GM23338 (cell line): ENCODE results near the gene DPH6. TPM values are rescaled to one million over a fixed set of nuclear protein-coding genes. Genes with fewer than 3 reads are reported as not detected.

ENCODE experiments used
- ATAC-seq: fragments of 200-7000 bp; cut with Tn5 transposase; 3 replicates; pipeline ENCODE4 v1.9.1; 2020
- DNase-seq: peaks from one replicate; pipeline ENCODE4 v3.0.0-alpha.2; 2015; ENCODE audit warnings: low spot score
- H2AFZ ChIP-seq: fragments of 200-600 bp; sonication (generic); 2 replicates; pipeline ENCODE4 v1.8.0; 2016; ENCODE audit warnings: antibody characterized with exemption, mild to moderate bottlenecking, moderate library complexity
- H3F3A ChIP-seq: fragments of 200-600 bp; sonication (generic); replicated peaks from 2 replicates; pipeline ENCODE4 v1.8.0; 2017; ENCODE audit warnings: antibody characterized with exemption, mixed run types, low read depth
- H3K27ac ChIP-seq: fragments of 200-600 bp; sonication (generic); 2 replicates; pipeline ENCODE4 v1.6.1; 2016; ENCODE audit warnings: low read depth
- H3K27me3 ChIP-seq: fragments of 200-600 bp; sonication (generic); 2 replicates; pipeline ENCODE4 v1.8.0; 2016; ENCODE audit warnings: mild to moderate bottlenecking, mixed run types, moderate library complexity; ENCODE audit not compliant: insufficient read depth
- H3K36me3 ChIP-seq: fragments of 200-600 bp; sonication (generic); 2 replicates; pipeline ENCODE4 v1.8.0; 2016; ENCODE audit warnings: mild to moderate bottlenecking; ENCODE audit not compliant: insufficient read depth
- H3K4me1 ChIP-seq: fragments of 200-600 bp; sonication (generic); 2 replicates; pipeline ENCODE4 v1.8.0; 2016; ENCODE audit warnings: mild to moderate bottlenecking, moderate library complexity; ENCODE audit not compliant: insufficient read depth
- H3K4me2 ChIP-seq: fragments of 200-600 bp; sonication (generic); 2 replicates; pipeline ENCODE4 v1.7.1; 2017; ENCODE audit warnings: mixed run types
- H3K4me3 ChIP-seq: fragments of 200-600 bp; sonication (generic); 2 replicates; pipeline ENCODE4 v1.6.1; 2016; ENCODE audit warnings: mixed run types
- H3K79me2 ChIP-seq: fragments of 200-600 bp; sonication (generic); replicated peaks from 2 replicates; pipeline ENCODE4 v1.8.0; 2017; ENCODE audit warnings: mild to moderate bottlenecking; ENCODE audit not compliant: insufficient read depth
- H3K9me2 ChIP-seq: fragments of 200-600 bp; sonication (generic); 2 replicates; pipeline ENCODE4 v1.8.0; 2017; ENCODE audit not compliant: insufficient read depth
- H4K20me1 ChIP-seq: fragments of 200-600 bp; sonication (generic); replicated peaks from 2 replicates; pipeline ENCODE4 v1.8.0; 2017; ENCODE audit warnings: mild to moderate bottlenecking; ENCODE audit not compliant: insufficient read depth
- H3K27ac Mint-ChIP-seq: 2 replicates; pipeline ENCODE4 v1.8.0; 2020; ENCODE audit warnings: inconsistent platforms, mild to moderate bottlenecking, moderate library complexity, mixed read lengths
- H3K27me3 Mint-ChIP-seq: 3 replicates; pipeline ENCODE4 v1.8.0; 2022; ENCODE audit warnings: low read depth, mild to moderate bottlenecking, moderate library complexity, mixed read lengths, inconsistent platforms; ENCODE audit not compliant: insufficient read depth, poor library complexity
- H3K36me3 Mint-ChIP-seq: 3 replicates; pipeline ENCODE4 v1.8.0; 2021; ENCODE audit warnings: low read depth, mild to moderate bottlenecking, inconsistent platforms, moderate library complexity, mixed read lengths
- H3K4me1 Mint-ChIP-seq: 3 replicates; pipeline ENCODE4 v1.8.0; 2020; ENCODE audit warnings: mild to moderate bottlenecking, inconsistent platforms, mixed read lengths
- H3K4me3 Mint-ChIP-seq: 3 replicates; pipeline ENCODE4 v1.8.0; 2021; ENCODE audit warnings: moderate library complexity, mild to moderate bottlenecking, inconsistent platforms, mixed read lengths
- H3K9me3 Mint-ChIP-seq: 3 replicates; pipeline ENCODE4 v1.8.0; 2020; ENCODE audit warnings: moderate library complexity, mild to moderate bottlenecking, inconsistent platforms, mixed read lengths
- CREB1 ChIP-seq: fragments of 250-450 bp; sonication (Bioruptor Pico); IDR thresholded peaks from 2 replicates; pipeline ENCODE4 v1.5.0; 2020; ENCODE audit warnings: low read depth, mild to moderate bottlenecking, moderate library complexity
- CTCF ChIP-seq, 2 experiments: fragments of 200-600 bp in 1 of 2; sonication (generic) in 1 of 2; conservative IDR thresholded peaks; 2 replicates each; pipeline versions ENCODE4 v1.5.1 to v1.6.1; 2016 to 2017; ENCODE audit warnings: antibody characterized with exemption in 2 of 2, low read depth in 2 of 2, mild to moderate bottlenecking in 2 of 2, moderate library complexity in 1 of 2
- ETS1 ChIP-seq: IDR thresholded peaks from 2 replicates; pipeline ENCODE4 v1.6.1; 2016; ENCODE audit warnings: antibody characterized with exemption
- EZH2 ChIP-seq: fragments of 200-600 bp; sonication (generic); IDR thresholded peaks from one replicate; pipeline ENCODE4 v1.8.0; 2017; ENCODE audit warnings: antibody characterized with exemption, mild to moderate bottlenecking, low read depth; ENCODE audit not compliant: unreplicated experiment
- EZH2phosphoT487 ChIP-seq: fragments of 200-600 bp; sonication (generic); IDR thresholded peaks from one replicate; pipeline ENCODE4 v1.8.1; 2018; ENCODE audit warnings: antibody characterized with exemption; ENCODE audit not compliant: unreplicated experiment
- JUNB ChIP-seq: IDR thresholded peaks from one replicate; pipeline ENCODE4 v1.6.1; 2016; ENCODE audit warnings: antibody characterized with exemption; ENCODE audit not compliant: unreplicated experiment
- NANOG ChIP-seq: IDR thresholded peaks from 2 replicates; pipeline ENCODE4 v1.6.1; 2016; ENCODE audit warnings: antibody characterized with exemption, borderline replicate concordance
- POLR2AphosphoS5 ChIP-seq: IDR thresholded peaks from 2 replicates; pipeline ENCODE4 v1.6.1; 2016; ENCODE audit warnings: antibody characterized with exemption, low read depth
- REST ChIP-seq: IDR thresholded peaks from one replicate; pipeline ENCODE4 v1.6.1; 2018; ENCODE audit warnings: antibody characterized with exemption; ENCODE audit not compliant: unreplicated experiment
- STAT1 ChIP-seq: IDR thresholded peaks from one replicate; pipeline ENCODE4 v1.6.1; 2016; ENCODE audit warnings: antibody characterized with exemption; ENCODE audit not compliant: unreplicated experiment
- ZNF114 ChIP-seq: fragments of 250-450 bp; sonication (Bioruptor Pico); IDR thresholded peaks from 2 replicates; pipeline ENCODE4 v1.5.0; 2020; ENCODE audit warnings: mild to moderate bottlenecking, moderate library complexity
- ZNF331 ChIP-seq: fragments of 250-450 bp; sonication (Bioruptor Pico); IDR thresholded peaks from 2 replicates; pipeline ENCODE4 v1.5.0; 2020; ENCODE audit warnings: low read depth, mild to moderate bottlenecking, moderate library complexity
- ZNF462 ChIP-seq: fragments of 250-450 bp; sonication (Bioruptor Pico); IDR thresholded peaks from 2 replicates; pipeline ENCODE4 v1.5.0; 2020; ENCODE audit warnings: mild to moderate bottlenecking, moderate library complexity
- polyA plus RNA-seq: library from polyadenylated mRNA; unstranded; fragments of >200 nt; fragmentation: Nextera tagmentation; extraction: Ambion mirVana; gene quantifications from 2 replicates; pipeline ENCODE4 v1.2.1, GENCODE V29; 2016
- total RNA-seq: library from RNA; depleted of rRNA; stranded (reverse); fragments of >200 nt; shearing (Covaris generic); gene quantifications from 2 replicates; pipeline ENCODE4 v1.2.3, GENCODE V29; 2014

The DPH6 gene
- total and polyA plus RNA-seq, 2 experiments from 2014 or later: 37.9 to 46.9 TPM

- Mint-ChIP-seq H3K27ac (no peak overlapping the region), H3K4me3 (no peak overlapping the region), H3K36me3 (peaks cover 59% of the 10 kb centered on the region), H3K27me3 (peaks cover 2% of the 10 kb centered on the region), H3K4me1 (no peaks in the 10 kb centered on the region), H3K9me3 (peaks cover 66% of the 10 kb centered on the region)
- no peak for DNase-seq
- no peaks in the 10 kb centered on the region for H4K20me1 ChIP-seq
- no peak overlapping the region for H2AFZ ChIP-seq
- no peak for TF ChIP-seq ZNF331 (CRISPR knock-in tag)
- no peak for TF ChIP-seq CREB1 (CRISPR knock-in tag)
- no peak for TF ChIP-seq STAT1
- TF ChIP-seq EZH2phosphoT487: no peak
- TF ChIP-seq ETS1: no peak
- TF ChIP-seq REST: no peak
- TF ChIP-seq NANOG: no peak
- TF ChIP-seq CTCF (conservative IDR thresholded peaks at IDR 0.05; ENCODE audit: low read depth in 2 of 2): no peak
- no peak for TF ChIP-seq EZH2
- no peak for TF ChIP-seq ZNF462
- no peak for TF ChIP-seq JUNB
- TF ChIP-seq POLR2AphosphoS5: no peak
- no peak for TF ChIP-seq ZNF114 (CRISPR knock-in tag)
- H3K27me3 ChIP-seq: no peaks in the 10 kb centered on the region
- H3K36me3 ChIP-seq: peaks cover 9% of the 10 kb centered on the region; the same call in 1 of the 2 replicates
- H3K9me2 ChIP-seq: 0 out of 2 replicates have a peak, but pooled peaks cover 3% of the 10 kb centered on the region
- no peak for ATAC-seq
- H3K79me2 ChIP-seq: no peaks in the 10 kb centered on the region
- no peak overlapping the region for H3K27ac ChIP-seq
- no peaks in the 10 kb centered on the region for H3K4me1 ChIP-seq
- no peaks in the 10 kb centered on the region for H3F3A ChIP-seq
- H3K4me2 ChIP-seq: no peak overlapping the region
- H3K4me3 ChIP-seq: no peak overlapping the region
Measured at GRCh38 chr15:35358824-35359223, 187.1 kb downstream of the DPH6 start.
